Peyer's patch (tissue), 4 donors: ENCODE measurements around the gene SPTB.

ENCODE experiments used
- CTCF ChIP-seq, 6 experiments: fragments of 450-650 bp in 4 of 6; fragments of 200-600 bp in 2 of 6; sonication (generic) in 1 of 6; IDR thresholded peaks; one replicate each; pipeline ENCODE4 v1.5.1; 2017 to 2019; ENCODE audit warnings: antibody characterized with exemption in 6 of 6, mild to moderate bottlenecking in 3 of 6, moderate library complexity in 1 of 6
- POLR2A ChIP-seq, 2 donors: fragments of 450-650 bp; IDR thresholded peaks; one replicate each; pipeline ENCODE4 v1.5.1; 2017; ENCODE audit warnings: antibody characterized with exemption in 2 of 2, mild to moderate bottlenecking in 2 of 2, moderate library complexity in 2 of 2

- no peak for TF ChIP-seq CTCF (IDR thresholded peaks at IDR 0.05)
- no peak for TF ChIP-seq POLR2A (IDR thresholded peaks at IDR 0.05)
These were observed 143.2 kb downstream of the SPTB start for GRCh38 chr14:64736271-64737169.
